ENCODE measurements around the gene VPS50. TPM values are rescaled to one million over a fixed set of nuclear protein-coding genes. Genes with fewer than 3 reads are reported as not detected.

The VPS50 gene
- polyA plus RNA-seq, 3 donors: 7.6 to 12.6 (median 9.5) TPM

DNA sequence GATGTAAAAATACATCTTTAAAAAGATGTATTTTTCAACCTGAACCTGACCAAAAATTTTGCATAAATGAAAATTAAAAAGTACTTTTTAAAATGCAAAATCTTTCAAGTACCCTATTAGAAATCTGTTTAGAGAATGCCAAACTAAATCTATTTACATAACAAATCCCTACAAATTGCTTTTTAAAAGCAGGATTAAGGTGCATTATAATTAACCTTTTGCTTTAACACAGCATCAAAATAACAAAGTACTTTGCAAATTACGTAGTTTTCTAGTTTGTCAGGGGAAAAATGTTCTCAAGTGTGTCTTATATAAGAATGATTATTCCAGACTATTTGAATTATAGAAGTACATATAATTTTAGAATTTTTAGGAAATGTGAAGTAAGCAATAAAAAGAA lies 160.8 kb downstream of the VPS50 start:
- no peak for DNase-seq
- H3K4me1 Mint-ChIP-seq: no peaks in the 10 kb centered on the region
- Histone ChIP-seq H3K27ac (ENCODE audit: low read depth in 1 of 2, low read length in 2 of 2) (no peak overlapping the region), H3K79me2 (ENCODE audit: insufficient read depth, low read length) (no peaks in the 10 kb centered on the region), H3K9me3 (replicated peaks in 1 of 2; ENCODE audit: control insufficient read depth in 1 of 2, insufficient read depth in 1 of 2, low read length in 2 of 2) (no peaks in the 10 kb centered on the region), H2AFZ (ENCODE audit: insufficient read depth, low read depth, low read length, poor library complexity, severe bottlenecking) (no peak overlapping the region), H4K20me1 (ENCODE audit: insufficient read depth, low read length) (no peaks in the 10 kb centered on the region), H3K4me3 (replicated peaks in 1 of 3; ENCODE audit: low read depth in 2 of 3, low read length in 3 of 3) (no peak overlapping the region), H3K27me3 (ENCODE audit: control insufficient read depth in 2 of 2, insufficient read depth in 2 of 2, low read length in 2 of 2) (no peaks in the 10 kb centered on the region), H3K4me2 (replicated peaks; ENCODE audit: extremely low read depth, low read length, poor library complexity, severe bottlenecking) (no peak overlapping the region), H3K4me1 (ENCODE audit: control insufficient read depth in 1 of 2, insufficient read depth in 2 of 2, low read length in 2 of 2) (no peaks in the 10 kb centered on the region), H3K9ac (ENCODE audit: insufficient read depth, low read length, poor library complexity, severe bottlenecking) (no peak overlapping the region), H3K36me3 (replicated peaks in 1 of 2; ENCODE audit: control insufficient read depth in 1 of 2, insufficient read depth in 2 of 2, low read length in 2 of 2) (no peaks in the 10 kb centered on the region)
- H3K27me3 Mint-ChIP-seq (ENCODE audit: low read depth in 3 of 3): peaks cover 0 to 6% (median 3%) of the 10 kb centered on the region in 3 donors
- no CpG with 5 or more reads among the region's 1 CpG for WGBS (ENCODE audit: insufficient coverage)
- no peak overlapping the region for H3K27ac Mint-ChIP-seq
- TF ChIP-seq CTCF (IDR thresholded peaks at IDR 0.05): no peak
- intact Hi-C loops (cut with micrococcal nuclease): no loop called here
- no peak overlapping the region for H3K4me3 Mint-ChIP-seq
- no peaks in the 10 kb centered on the region for H3K36me3 Mint-ChIP-seq
- H3K9me3 Mint-ChIP-seq: peaks cover 0 to 2% (median 0%) of the 10 kb centered on the region in 7 donors

GRCh38 chr7:93399642-93400041 lies 167.5 kb downstream of the VPS50 start:
- no peak overlapping the region for H3K27ac ChIP-seq (ENCODE audit: low read depth in 1 of 2, low read length in 2 of 2)
- no peaks in the 10 kb centered on the region for H3K4me1 Mint-ChIP-seq

More at GRCh38 chr7:93399642-93400041, 167.5 kb downstream of the VPS50 start:
- Histone ChIP-seq H3K4me3 (replicated peaks in 1 of 3; ENCODE audit: low read depth in 2 of 3, low read length in 3 of 3) (no peak overlapping the region), H3K79me2 (ENCODE audit: insufficient read depth, low read length) (no peaks in the 10 kb centered on the region), H3K4me1 (ENCODE audit: control insufficient read depth in 1 of 2, insufficient read depth in 2 of 2, low read length in 2 of 2) (no peaks in the 10 kb centered on the region), H3K4me2 (replicated peaks; ENCODE audit: extremely low read depth, low read length, poor library complexity, severe bottlenecking) (no peak overlapping the region), H4K20me1 (ENCODE audit: insufficient read depth, low read length) (no peaks in the 10 kb centered on the region), H3K9ac (ENCODE audit: insufficient read depth, low read length, poor library complexity, severe bottlenecking) (no peak overlapping the region), H3K36me3 (replicated peaks in 1 of 2; ENCODE audit: control insufficient read depth in 1 of 2, insufficient read depth in 2 of 2, low read length in 2 of 2) (no peaks in the 10 kb centered on the region), H2AFZ (ENCODE audit: insufficient read depth, low read depth, low read length, poor library complexity, severe bottlenecking) (no peak overlapping the region), H3K27me3 (ENCODE audit: control insufficient read depth in 2 of 2, insufficient read depth in 2 of 2, low read length in 2 of 2) (no peaks in the 10 kb centered on the region), H3K9me3 (replicated peaks in 1 of 2; ENCODE audit: control insufficient read depth in 1 of 2, insufficient read depth in 1 of 2, low read length in 2 of 2) (no peaks in the 10 kb centered on the region)
- TF ChIP-seq CTCF (IDR thresholded peaks at IDR 0.05): no peak
- Mint-ChIP-seq H3K27ac (no peak overlapping the region), H3K9me3 (peaks cover 0 to 3% (median 2%) of the 10 kb centered on the region in 7 donors), H3K36me3 (no peaks in the 10 kb centered on the region), H3K4me3 (no peak overlapping the region), H3K27me3 (ENCODE audit: low read depth in 3 of 3) (peaks cover 0 to 4% (median 1%) of the 10 kb centered on the region in 3 donors)
- DNase-seq: no peak
- WGBS (ENCODE audit: insufficient coverage): 100% methylated on average over 1 of the region's 3 CpGs
- intact Hi-C loops (cut with micrococcal nuclease): no loop called here

All from CD14-positive monocyte (primary cell).